ENCODE data around the gene DUSP19. TPM values are rescaled to one million over a fixed set of nuclear protein-coding genes. Genes with fewer than 3 reads are reported as not detected.

The DUSP19 gene
- total RNA-seq, 1 donor from 2014 or later: 1.2 TPM

- no peak for ATAC-seq
- no peak for DNase-seq (ENCODE audit: low spot score)
Measured at GRCh38 chr2:183063083-183063482, 15.5 kb upstream of the DUSP19 start.

GRCh38 chr2:183068561-183068960 lies 10.0 kb upstream of the DUSP19 start:
- ATAC-seq (no peak), DNase-seq (ENCODE audit: low spot score) (no peak)

- no peak for DNase-seq (ENCODE audit: low spot score)
- ATAC-seq: no peak
Measured at GRCh38 chr2:183069174-183069573, 9.4 kb upstream of the DUSP19 start.

GRCh38 chr2:183070942-183071844 lies 7.4 kb upstream of the DUSP19 start:
- ATAC-seq: peak; percentile 32
- no peak for DNase-seq (ENCODE audit: low spot score)

GRCh38 chr2:183072177-183072576 lies 6.4 kb upstream of the DUSP19 start:
- ATAC-seq: no peak
- no peak for DNase-seq (ENCODE audit: low spot score)

GRCh38 chr2:183078163-183078463 lies 434 bp upstream of the DUSP19 start:
- peak; percentile 58 for DNase-seq (ENCODE audit: low spot score)

GRCh38 chr2:183079139-183079775 lies 710 bp downstream of the DUSP19 start:
- ATAC-seq: peak; percentile 25
- DNase-seq (ENCODE audit: low spot score): no peak

More at GRCh38 chr2:183078163-183078463, 434 bp upstream of the DUSP19 start:
- ATAC-seq: peak; percentile 85

- ATAC-seq (no peak), DNase-seq (ENCODE audit: low spot score) (no peak)
Measured at GRCh38 chr2:183081911-183082310, 3.4 kb downstream of the DUSP19 start.

- no peak for ATAC-seq
Measured at GRCh38 chr2:183088061-183088460, 9.5 kb downstream of the DUSP19 start.

GRCh38 chr2:183089192-183089851 lies 10.8 kb downstream of the DUSP19 start:
- DNase-seq (ENCODE audit: low spot score) (no peak), ATAC-seq (no peak)

More at GRCh38 chr2:183088061-183088460, 9.5 kb downstream of the DUSP19 start:
- no peak for DNase-seq (ENCODE audit: low spot score)

GRCh38 chr2:183091318-183091953 lies 12.9 kb downstream of the DUSP19 start:
- DNase-seq (ENCODE audit: low spot score) (no peak), ATAC-seq (peak; percentile 73)

GRCh38 chr2:183091954-183092345 lies 13.4 kb downstream of the DUSP19 start:
- DNase-seq (ENCODE audit: low spot score): no peak
- peak; percentile 14 for ATAC-seq

- peak; percentile 50 for ATAC-seq
Measured at GRCh38 chr2:183093857-183094657, 15.5 kb downstream of the DUSP19 start.

GRCh38 chr2:183105402-183106134 lies 27.0 kb downstream of the DUSP19 start:
- DNase-seq (ENCODE audit: low spot score) (no peak), ATAC-seq (no peak)

More at GRCh38 chr2:183093857-183094657, 15.5 kb downstream of the DUSP19 start:
- DNase-seq (ENCODE audit: low spot score): no peak

GRCh38 chr2:183112577-183112976 lies 34.0 kb downstream of the DUSP19 start:
- ATAC-seq (no peak), DNase-seq (ENCODE audit: low spot score) (no peak)

- DNase-seq (ENCODE audit: low spot score) (no peak), ATAC-seq (no peak)
Measured at GRCh38 chr2:183113630-183114029, 35.1 kb downstream of the DUSP19 start.

- DNase-seq (ENCODE audit: low spot score) (no peak), ATAC-seq (no peak)
Measured at GRCh38 chr2:183117226-183117625, 38.7 kb downstream of the DUSP19 start.

GRCh38 chr2:183123117-183123958 lies 44.8 kb downstream of the DUSP19 start:
- peak; percentile 9 for ATAC-seq
- no peak for DNase-seq (ENCODE audit: low spot score)

- DNase-seq (ENCODE audit: low spot score) (no peak), ATAC-seq (peak; percentile 57)
Measured at GRCh38 chr2:183123959-183124221, 45.3 kb downstream of the DUSP19 start.
